ENCODE data around the gene SMTN.
A peak's percentile ranks its signal among the peaks of the same experiment; 100 is the strongest.

SMTN gene

GRCh38 chr22:31083923-31084810 lies 3.0 kb downstream of the SMTN start:
- Histone ChIP-seq H2AFZ (peak overlapping the region; percentile 88), H3K27ac (peak overlapping the region; percentile 87), H3K9ac (no peak overlapping the region), H3K4me3 (ENCODE audit: low read depth, low read length) (peak overlapping the region; percentile 53), H3K27me3 (ENCODE audit: control insufficient read depth, insufficient read depth, low read length) (no peaks in the 10 kb centered on the region), H3K4me2 (ENCODE audit: low read length) (peak overlapping the region; percentile 64), H3K4me1 (peaks cover 3% of the 10 kb centered on the region), H3K79me2 (no peaks in the 10 kb centered on the region), H3K36me3 (ENCODE audit: control insufficient read depth, insufficient read depth, low read length) (no peaks in the 10 kb centered on the region), H3K9me3 (ENCODE audit: control insufficient read depth, low read length) (no peaks in the 10 kb centered on the region)
- TF ChIP-seq CTCF (IDR thresholded peaks at IDR 0.05), result no peak

- H3K27ac ChIP-seq, result peak overlapping the region; percentile 87
- peak overlapping the region; percentile 53 for H3K4me3 ChIP-seq (ENCODE audit: low read depth, low read length)
- H3K4me2 ChIP-seq (ENCODE audit: low read length), result peak overlapping the region; percentile 64
- peaks cover 3% of the 10 kb centered on the region for H3K4me1 ChIP-seq
- no peaks in the 10 kb centered on the region for H3K27me3 ChIP-seq (ENCODE audit: control insufficient read depth, insufficient read depth, low read length)
- no peaks in the 10 kb centered on the region for H3K36me3 ChIP-seq (ENCODE audit: control insufficient read depth, insufficient read depth, low read length)
- H3K9ac ChIP-seq, result peak overlapping the region; percentile 37
- no peaks in the 10 kb centered on the region for H3K9me3 ChIP-seq (ENCODE audit: control insufficient read depth, low read length)
- no peaks in the 10 kb centered on the region for H3K79me2 ChIP-seq
- TF ChIP-seq CTCF (IDR thresholded peaks at IDR 0.05), result peak; percentile 62
- H2AFZ ChIP-seq, result peak overlapping the region; percentile 88
Measured at GRCh38 chr22:31084811-31085492, 3.8 kb downstream of the SMTN start.

- peak overlapping the region; percentile 37 for H3K9ac ChIP-seq
- H3K4me1 ChIP-seq, result peaks cover 3% of the 10 kb centered on the region
- no peaks in the 10 kb centered on the region for H3K9me3 ChIP-seq (ENCODE audit: control insufficient read depth, low read length)
- H3K27me3 ChIP-seq (ENCODE audit: control insufficient read depth, insufficient read depth, low read length), result no peaks in the 10 kb centered on the region
- peak overlapping the region; percentile 88 for H2AFZ ChIP-seq
- H3K4me3 ChIP-seq (ENCODE audit: low read depth, low read length), result peak overlapping the region; percentile 53
- TF ChIP-seq CTCF (IDR thresholded peaks at IDR 0.05), result no peak
- peak overlapping the region; percentile 64 for H3K4me2 ChIP-seq (ENCODE audit: low read length)
- no peaks in the 10 kb centered on the region for H3K36me3 ChIP-seq (ENCODE audit: control insufficient read depth, insufficient read depth, low read length)
- no peaks in the 10 kb centered on the region for H3K79me2 ChIP-seq
- peak overlapping the region; percentile 87 for H3K27ac ChIP-seq
Measured at GRCh38 chr22:31085493-31085824, 4.3 kb downstream of the SMTN start.

DNA sequence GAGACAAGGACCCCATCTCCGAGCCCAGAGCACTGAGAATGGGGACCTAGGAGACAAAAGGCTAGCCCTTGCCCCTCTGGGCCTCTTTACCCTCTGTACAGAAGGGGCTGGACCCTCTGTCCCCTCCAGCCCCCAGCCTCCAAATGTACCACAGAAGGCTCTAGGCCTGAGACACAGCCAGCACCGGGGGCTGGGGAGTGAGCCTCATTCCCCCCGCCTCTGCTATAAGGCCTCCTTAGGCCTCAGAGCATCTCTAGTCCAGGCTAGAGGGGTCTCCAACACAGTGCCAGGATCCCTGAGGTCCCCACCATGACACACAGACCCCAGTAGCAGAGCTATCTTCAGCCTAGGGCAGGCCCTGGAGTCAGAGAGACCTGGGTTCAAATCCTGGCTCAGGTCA lies 4.8 kb downstream of the SMTN start:
- H3K27me3 ChIP-seq (ENCODE audit: control insufficient read depth, insufficient read depth, low read length), result no peaks in the 10 kb centered on the region
- H3K9me3 ChIP-seq (ENCODE audit: control insufficient read depth, low read length), result no peaks in the 10 kb centered on the region
- no peak overlapping the region for H3K4me2 ChIP-seq (ENCODE audit: low read length)
- H2AFZ ChIP-seq, result no peak overlapping the region
- H3K79me2 ChIP-seq, result no peaks in the 10 kb centered on the region
- H3K9ac ChIP-seq, result no peak overlapping the region
- H3K36me3 ChIP-seq (ENCODE audit: control insufficient read depth, insufficient read depth, low read length), result no peaks in the 10 kb centered on the region
- no peak for TF ChIP-seq CTCF (IDR thresholded peaks at IDR 0.05)
- peaks cover 3% of the 10 kb centered on the region for H3K4me1 ChIP-seq
- H3K27ac ChIP-seq, result no peak overlapping the region
- H3K4me3 ChIP-seq (ENCODE audit: low read depth, low read length), result no peak overlapping the region
